ENCODE measurements around the gene PLCH2. TPM values are rescaled to one million over a fixed set of nuclear protein-coding genes. Genes with fewer than 3 reads are reported as not detected.
"Not testable (repeated sequence)": the region's sequence is repeated elsewhere in the genome, so short reads cannot be mapped to it uniquely, and the experiment has no call there.

PLCH2 gene
- total RNA-seq, 2 experiments from 2014 or later: 2.9 to 6.0 TPM

DNA sequence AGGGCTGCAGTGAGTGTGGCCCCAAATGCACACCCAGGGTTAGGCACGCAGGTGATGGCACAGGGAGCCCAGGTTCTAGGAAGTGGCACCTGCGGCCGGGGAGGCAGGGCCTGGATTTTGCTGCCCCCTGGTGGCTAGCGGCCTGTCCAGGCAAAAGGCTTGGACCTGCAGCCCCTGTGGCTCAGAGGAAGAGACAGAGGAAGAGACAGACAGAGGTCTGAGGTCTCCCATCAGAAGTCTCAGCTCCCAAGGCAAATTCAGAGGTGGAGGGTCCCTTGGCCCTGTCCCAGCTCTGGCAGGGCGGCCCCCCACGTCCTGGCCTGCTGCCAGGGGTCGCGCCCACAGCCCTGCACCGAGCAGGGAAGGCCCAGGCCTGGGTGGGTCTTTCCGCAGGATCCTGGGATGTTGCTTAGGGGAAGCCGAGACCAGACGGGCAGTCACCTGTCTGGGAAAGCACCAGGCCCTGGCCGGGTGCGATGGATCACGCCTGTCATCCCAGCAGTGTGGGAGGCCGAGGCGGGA, 72.0 kb downstream of the PLCH2 start:
- Mint-ChIP-seq H3K9me3 (no peaks in the 10 kb centered on the region), H3K27ac (peak overlapping the region; percentile 98), H3K27me3 (no peaks in the 10 kb centered on the region), H3K4me3 (peak overlapping the region; percentile 83), H3K4me1 (ENCODE audit: low read depth) (peaks cover 23% of the 10 kb centered on the region), H3K36me3 (ENCODE audit: low read depth) (no peaks in the 10 kb centered on the region)
- POLR2A ChIA-PET: interaction anchor here (0.6 to 8.3 kb wide), 12 partner anchors 8 to 319 kb away, joined by 3 to 138 read pairs (median 4); partner anchors contain the start of genes HES5, PANK4, PEX10 and PRXL2B
- TF ChIP-seq, protein P1, sequence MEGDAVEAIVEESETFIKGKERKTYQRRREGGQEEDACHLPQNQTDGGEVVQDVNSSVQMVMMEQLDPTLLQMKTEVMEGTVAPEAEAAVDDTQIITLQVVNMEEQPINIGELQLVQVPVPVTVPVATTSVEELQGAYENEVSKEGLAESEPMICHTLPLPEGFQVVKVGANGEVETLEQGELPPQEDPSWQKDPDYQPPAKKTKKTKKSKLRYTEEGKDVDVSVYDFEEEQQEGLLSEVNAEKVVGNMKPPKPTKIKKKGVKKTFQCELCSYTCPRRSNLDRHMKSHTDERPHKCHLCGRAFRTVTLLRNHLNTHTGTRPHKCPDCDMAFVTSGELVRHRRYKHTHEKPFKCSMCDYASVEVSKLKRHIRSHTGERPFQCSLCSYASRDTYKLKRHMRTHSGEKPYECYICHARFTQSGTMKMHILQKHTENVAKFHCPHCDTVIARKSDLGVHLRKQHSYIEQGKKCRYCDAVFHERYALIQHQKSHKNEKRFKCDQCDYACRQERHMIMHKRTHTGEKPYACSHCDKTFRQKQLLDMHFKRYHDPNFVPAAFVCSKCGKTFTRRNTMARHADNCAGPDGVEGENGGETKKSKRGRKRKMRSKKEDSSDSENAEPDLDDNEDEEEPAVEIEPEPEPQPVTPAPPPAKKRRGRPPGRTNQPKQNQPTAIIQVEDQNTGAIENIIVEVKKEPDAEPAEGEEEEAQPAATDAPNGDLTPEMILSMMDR (IDR thresholded peaks at IDR 0.05): peak; percentile 96
- intact Hi-C loops (cut with micrococcal nuclease): loop anchor here (5.0 kb wide), 2 partner anchors 39 to 136 kb away; partner anchors contain the start of genes PEX10 and PRXL2B
- CTCF ChIA-PET: interaction anchor here (0.6 to 2.8 kb wide), 14 partner anchors 8 to 353 kb away, joined by 3 to 30 read pairs (median 7); partner anchors contain the start of genes FAAP20, HES5, PANK4 and PEX10
- DNase-seq (peak; percentile 91), ATAC-seq (peak; percentile 19)

DNA sequence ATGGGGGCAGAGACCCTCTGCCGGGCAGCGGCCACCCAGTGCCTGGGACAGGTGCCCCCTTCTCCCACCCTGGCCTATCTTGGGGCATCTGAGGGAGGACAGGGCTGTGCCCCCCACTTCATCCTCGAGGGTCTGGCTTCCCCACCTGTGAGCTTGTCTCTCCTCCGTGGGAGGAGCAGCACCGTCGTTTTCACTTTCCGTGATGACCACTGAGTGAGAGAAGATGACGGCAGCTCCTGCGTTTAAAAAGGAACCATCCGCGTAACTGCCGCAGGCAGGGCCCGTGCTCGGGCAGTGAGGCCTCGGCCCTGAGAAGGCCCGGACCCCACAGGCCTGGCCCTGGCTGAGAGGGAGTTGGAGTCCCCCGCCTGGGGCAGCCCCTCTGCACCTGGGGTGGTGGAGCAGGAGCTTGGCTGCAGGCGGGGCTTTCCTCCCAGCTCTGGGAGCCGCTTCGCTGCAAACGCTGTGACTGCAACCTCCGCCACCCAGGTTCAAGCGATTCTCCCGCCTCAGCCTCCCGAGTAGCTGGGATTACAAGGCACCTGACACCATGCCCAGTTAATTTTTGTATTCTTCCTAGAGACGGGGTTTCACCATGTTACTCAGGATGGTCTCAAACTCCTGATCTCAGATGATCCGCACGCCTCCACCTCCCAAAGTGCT, 73.4 kb downstream of the PLCH2 start:
- H3K9me3 Mint-ChIP-seq; H3K36me3 Mint-ChIP-seq (ENCODE audit: low read depth); DNase-seq; H3K27me3 Mint-ChIP-seq; ATAC-seq: not testable (repeated sequence)
- ChIA-PET CTCF (interaction anchor here (0.9 to 2.8 kb wide), 6 partner anchors 9 to 355 kb away, joined by 3 to 11 read pairs (median 3); partner anchors contain the start of gene FAAP20), POLR2A (interaction anchor here (1.3 to 8.3 kb wide), 3 partner anchors 8 to 36 kb away, joined by 4 to 138 read pairs (median 39); partner anchors contain the start of genes HES5, PANK4 and PRXL2B)
- Mint-ChIP-seq H3K27ac (peak overlapping the region; percentile 98), H3K4me1 (ENCODE audit: low read depth) (peaks cover 30% of the 10 kb centered on the region), H3K4me3 (peak overlapping the region; percentile 83)
- intact Hi-C loops (cut with micrococcal nuclease): loop anchor here (5.0 to 10.0 kb wide), 3 partner anchors 38 to 137 kb away; partner anchors contain the start of genes PEX10 and PRXL2B

DNA sequence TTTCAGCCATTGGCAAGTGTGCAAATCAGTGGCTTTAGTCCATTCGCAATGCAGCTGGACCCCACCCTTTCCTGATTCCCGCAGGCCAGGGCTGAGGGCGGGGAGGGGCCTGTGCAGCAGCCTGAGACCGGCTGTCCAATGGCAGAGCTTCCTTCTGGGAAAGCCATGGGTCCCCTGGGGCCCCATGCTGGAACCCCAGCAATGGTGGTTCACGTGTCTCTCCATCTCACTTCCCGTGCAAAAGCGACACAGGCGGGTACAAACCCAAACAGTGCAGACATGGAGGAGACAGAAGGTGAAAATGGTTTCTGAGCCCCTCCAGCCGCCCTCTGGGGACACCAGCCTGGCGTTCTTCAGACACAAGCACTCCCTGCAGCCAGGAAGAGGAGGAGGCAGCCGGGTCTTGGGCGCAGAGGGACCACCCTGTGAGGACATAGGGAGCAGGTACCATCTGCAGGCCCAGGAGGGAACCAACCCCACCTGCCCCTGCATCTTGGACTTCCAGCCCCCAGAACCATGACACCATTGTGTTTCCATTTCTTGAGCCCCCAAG, 74.3 kb downstream of the PLCH2 start:
- POLR2A ChIA-PET; H3K9me3 Mint-ChIP-seq; H3K27me3 Mint-ChIP-seq; H3K36me3 Mint-ChIP-seq (ENCODE audit: low read depth); DNase-seq; CTCF ChIA-PET; H3K4me3 Mint-ChIP-seq; ATAC-seq: not testable (repeated sequence)
- Mint-ChIP-seq H3K4me1 (ENCODE audit: low read depth) (peaks cover 35% of the 10 kb centered on the region), H3K27ac (peak overlapping the region; percentile 98)
- intact Hi-C loops (cut with micrococcal nuclease): loop anchor here (10.0 kb wide), 1 partner anchor 94 kb away; no protein-coding TSS in a partner anchor

DNA sequence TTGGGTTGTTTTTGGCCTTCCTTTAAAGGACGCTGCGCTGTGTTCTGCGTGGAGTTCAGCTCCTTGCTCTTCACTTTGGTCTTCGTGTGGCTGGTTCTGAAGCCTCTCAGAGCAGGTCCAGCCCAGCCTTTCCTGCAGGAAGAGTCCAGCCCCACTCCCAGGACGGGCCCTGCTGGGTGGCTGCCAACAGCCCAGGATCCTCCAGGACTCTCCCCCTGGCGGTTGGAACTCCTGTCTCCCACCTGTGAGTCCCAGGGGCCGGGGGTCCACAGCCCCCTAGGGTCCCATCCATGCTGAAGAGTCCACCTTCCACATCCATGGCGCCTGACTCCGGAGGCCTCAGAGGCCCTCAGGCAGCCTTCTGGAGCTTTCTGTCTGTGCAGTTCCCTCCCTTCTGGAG, 75.5 kb downstream of the PLCH2 start:
- intact Hi-C loops (cut with micrococcal nuclease): loop anchor here (10.0 kb wide), 1 partner anchor 93 kb away; no protein-coding TSS in a partner anchor
- H3K27me3 Mint-ChIP-seq; DNase-seq; H3K36me3 Mint-ChIP-seq (ENCODE audit: low read depth); H3K4me3 Mint-ChIP-seq; H3K9me3 Mint-ChIP-seq; CTCF ChIA-PET; ATAC-seq: not testable (repeated sequence)
- POLR2A ChIA-PET: interaction anchor here (0.8 kb wide), 1 partner anchor 33 kb away, joined by 6 read pairs; no protein-coding TSS in a partner anchor
- Mint-ChIP-seq H3K27ac (peak overlapping the region; percentile 15), H3K4me1 (ENCODE audit: low read depth) (peaks cover 35% of the 10 kb centered on the region)

DNA sequence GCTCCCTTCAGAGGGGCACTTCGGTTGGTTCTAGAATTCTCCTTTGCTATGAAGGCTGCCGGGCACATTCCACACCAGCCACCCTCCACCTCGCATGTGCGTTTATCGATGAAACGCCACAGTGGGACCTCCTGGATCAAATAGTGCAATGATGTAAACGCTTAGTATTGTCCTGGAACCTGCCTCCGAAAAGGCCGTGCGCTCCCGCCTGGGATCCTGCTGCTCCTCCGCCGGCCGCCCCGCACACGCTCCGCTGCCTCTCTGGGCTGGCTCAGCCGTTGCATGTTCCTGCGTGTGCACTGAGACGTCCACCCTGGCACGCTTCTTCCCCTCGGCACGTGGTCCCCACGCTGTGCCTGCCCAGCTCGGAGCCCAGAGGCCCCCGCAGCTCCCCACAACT, 76.1 kb downstream of the PLCH2 start:
- Mint-ChIP-seq H3K4me3 (no peak overlapping the region), H3K27me3 (no peaks in the 10 kb centered on the region), H3K27ac (no peak overlapping the region), H3K36me3 (ENCODE audit: low read depth) (peaks cover 12% of the 10 kb centered on the region), H3K4me1 (ENCODE audit: low read depth) (peaks cover 35% of the 10 kb centered on the region), H3K9me3 (no peaks in the 10 kb centered on the region)
- TF ChIP-seq, protein P1 (IDR thresholded peaks at IDR 0.05): no peak
- CTCF ChIA-PET: no interaction called here
- DNase-seq (no peak), ATAC-seq (no peak)
- intact Hi-C loops (cut with micrococcal nuclease): loop anchor here (10.0 kb wide), 1 partner anchor 93 kb away; no protein-coding TSS in a partner anchor
- POLR2A ChIA-PET: interaction anchor here (0.8 kb wide), 1 partner anchor 33 kb away, joined by 6 read pairs; no protein-coding TSS in a partner anchor

DNA sequence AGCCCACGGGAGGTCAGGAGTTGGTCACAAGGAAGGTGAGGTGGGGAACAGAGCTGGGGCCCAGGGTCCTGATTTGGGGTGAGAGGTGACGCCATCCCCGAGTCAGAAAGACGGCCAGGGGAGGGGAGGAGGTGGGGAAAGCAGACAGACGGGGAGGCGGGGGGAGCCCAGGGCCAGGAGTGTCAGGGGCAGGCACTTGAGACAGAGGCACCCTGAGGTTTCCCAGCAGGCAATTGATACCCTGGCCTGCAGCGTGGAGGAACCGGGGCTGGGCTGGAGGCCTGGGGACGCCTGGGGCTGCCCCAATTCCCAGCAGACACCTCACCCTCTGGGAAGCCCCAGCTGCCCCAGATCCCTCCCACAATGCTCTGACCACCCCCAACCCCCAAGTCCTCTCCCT, 77.0 kb downstream of the PLCH2 start:
- CTCF ChIA-PET, H3K4me3 Mint-ChIP-seq, DNase-seq, H3K9me3 Mint-ChIP-seq, ATAC-seq, POLR2A ChIA-PET, H3K27me3 Mint-ChIP-seq, H3K27ac Mint-ChIP-seq: not testable (repeated sequence)
- peaks cover 18% of the 10 kb centered on the region for H3K36me3 Mint-ChIP-seq (ENCODE audit: low read depth)
- intact Hi-C loops (cut with micrococcal nuclease): loop anchor here (10.0 kb wide), 1 partner anchor 92 kb away; no protein-coding TSS in a partner anchor
- H3K4me1 Mint-ChIP-seq (ENCODE audit: low read depth): peaks cover 42% of the 10 kb centered on the region
